ENCODE data around the gene POR.

POR gene

GRCh38 chr7:75950111-75950681 is 35.2 kb downstream of the POR start:
- DNase-seq: peak in 1 of 51 donors; percentile 7

- DNase-seq: peak in 6 of 51 donors; percentile 16 to 52 (median 22)
Observed at GRCh38 chr7:75951506-75951905, 36.6 kb downstream of the POR start.

DNA sequence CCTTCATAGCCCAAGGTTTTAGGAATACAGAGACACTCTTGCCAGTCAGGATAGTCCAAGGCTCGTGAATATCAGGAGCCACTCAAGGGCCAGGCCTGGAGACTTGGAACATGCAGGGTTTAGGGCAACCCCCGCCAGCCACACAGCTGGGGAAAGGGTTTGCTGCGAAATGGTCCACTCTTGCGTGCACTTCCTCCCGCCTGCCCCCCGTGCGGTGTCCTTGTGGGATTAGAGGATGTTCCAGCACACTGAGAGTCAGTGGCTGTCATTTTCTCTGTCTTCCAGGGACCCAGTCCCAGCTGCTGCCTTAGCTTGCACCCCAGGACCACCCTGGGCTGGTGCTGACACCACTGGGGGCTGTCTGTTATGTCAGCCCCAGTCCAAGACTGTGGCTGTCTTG is 38.5 kb downstream of the POR start:
- DNase-seq: no peak

DNA sequence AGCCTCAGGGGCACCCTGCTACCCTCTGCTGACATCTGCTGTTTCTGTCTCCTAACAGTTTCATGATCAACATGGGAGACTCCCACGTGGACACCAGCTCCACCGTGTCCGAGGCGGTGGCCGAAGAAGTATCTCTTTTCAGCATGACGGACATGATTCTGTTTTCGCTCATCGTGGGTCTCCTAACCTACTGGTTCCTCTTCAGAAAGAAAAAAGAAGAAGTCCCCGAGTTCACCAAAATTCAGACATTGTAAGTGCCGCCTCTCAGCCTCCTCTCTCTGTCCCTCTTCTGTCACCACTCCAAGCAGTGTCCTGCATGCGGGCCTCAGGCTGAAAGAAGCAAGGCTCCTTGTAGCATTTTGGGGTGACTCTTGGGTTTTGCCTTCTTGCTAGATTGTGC is 39.0 kb downstream of the POR start:
- DNase-seq: peak in 2 of 51 donors; percentile 16 to 18

GRCh38 chr7:75955331-75955955 is 40.5 kb downstream of the POR start:
- no peak for DNase-seq

- no peak for DNase-seq
Observed at GRCh38 chr7:75957021-75957736, 42.2 kb downstream of the POR start.

- no peak for DNase-seq
Observed at GRCh38 chr7:75958802-75959543, 44.0 kb downstream of the POR start.

- DNase-seq: no peak
Observed at GRCh38 chr7:75960372-75960771, 45.4 kb downstream of the POR start.

DNA sequence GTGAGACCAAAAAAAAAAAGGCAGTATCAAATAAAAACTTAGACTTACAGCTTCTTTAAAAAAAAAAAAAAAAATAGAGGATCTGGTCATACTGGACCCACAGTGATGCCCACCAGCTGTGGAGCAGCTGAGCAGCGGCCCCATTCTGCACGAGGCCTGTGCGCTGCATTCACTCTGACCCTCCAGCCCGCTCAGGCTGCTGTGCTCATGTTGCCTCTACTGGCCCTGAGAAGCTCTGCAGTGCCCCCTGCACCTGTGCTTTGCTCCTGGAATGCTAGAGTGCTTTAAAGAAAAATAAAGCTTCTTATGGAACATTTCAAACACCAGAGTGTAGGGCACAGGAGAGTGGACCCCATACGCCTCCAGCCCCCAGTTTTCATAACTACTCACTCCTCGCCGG is 46.3 kb downstream of the POR start:
- DNase-seq: no peak

GRCh38 chr7:75962607-75963380 is 47.8 kb downstream of the POR start:
- no peak for DNase-seq

DNA sequence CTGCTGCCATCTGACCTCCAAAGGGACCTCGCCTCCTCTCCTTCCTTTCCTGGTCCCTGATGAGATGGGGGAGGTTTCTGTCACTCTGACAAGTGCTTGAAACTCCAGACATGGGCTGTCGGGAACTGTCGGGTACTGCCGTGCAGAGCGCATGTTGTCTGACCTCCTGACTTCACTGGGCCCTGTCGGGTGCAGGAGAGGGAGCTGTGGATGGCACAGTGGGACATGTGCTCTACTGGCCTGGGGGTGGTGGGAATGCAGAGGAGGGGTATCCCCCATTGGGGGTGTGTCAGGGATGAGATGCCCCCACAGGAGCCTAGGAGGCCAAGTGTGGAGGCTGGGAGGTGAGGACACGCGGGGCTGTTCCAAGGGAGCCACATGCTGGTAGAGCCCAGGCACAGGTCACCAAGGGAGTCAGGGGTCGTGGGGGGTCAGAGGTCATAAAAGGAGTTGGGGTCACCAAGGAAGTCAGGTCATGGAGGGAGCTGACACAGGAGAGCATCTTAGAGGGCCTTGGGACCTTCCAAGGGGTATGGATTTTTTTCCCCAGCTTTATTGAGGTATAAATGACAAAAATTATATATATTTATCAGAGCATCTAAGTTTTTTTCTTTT is 48.5 kb downstream of the POR start:
- no peak for DNase-seq

DNA sequence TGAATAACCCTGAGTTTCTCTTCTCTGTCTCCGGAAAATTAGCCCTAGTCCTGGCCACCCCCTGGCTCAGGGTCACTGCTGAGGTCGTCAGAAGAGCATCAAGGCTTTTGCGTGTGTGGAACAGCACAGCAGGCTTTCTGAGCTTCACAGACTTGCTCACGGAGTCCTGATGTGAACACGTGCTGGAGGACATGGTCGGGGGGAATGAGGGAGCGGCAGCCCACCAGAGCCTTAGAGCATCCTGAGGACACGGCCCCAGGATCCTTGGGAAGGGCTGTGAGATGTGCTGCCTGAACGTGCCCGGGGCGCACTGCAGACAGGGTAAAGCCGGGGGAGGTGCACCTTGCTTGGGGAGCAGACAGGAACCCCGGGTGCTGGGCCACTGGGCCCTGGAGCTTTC is 50.7 kb downstream of the POR start:
- DNase-seq: no peak

DNA sequence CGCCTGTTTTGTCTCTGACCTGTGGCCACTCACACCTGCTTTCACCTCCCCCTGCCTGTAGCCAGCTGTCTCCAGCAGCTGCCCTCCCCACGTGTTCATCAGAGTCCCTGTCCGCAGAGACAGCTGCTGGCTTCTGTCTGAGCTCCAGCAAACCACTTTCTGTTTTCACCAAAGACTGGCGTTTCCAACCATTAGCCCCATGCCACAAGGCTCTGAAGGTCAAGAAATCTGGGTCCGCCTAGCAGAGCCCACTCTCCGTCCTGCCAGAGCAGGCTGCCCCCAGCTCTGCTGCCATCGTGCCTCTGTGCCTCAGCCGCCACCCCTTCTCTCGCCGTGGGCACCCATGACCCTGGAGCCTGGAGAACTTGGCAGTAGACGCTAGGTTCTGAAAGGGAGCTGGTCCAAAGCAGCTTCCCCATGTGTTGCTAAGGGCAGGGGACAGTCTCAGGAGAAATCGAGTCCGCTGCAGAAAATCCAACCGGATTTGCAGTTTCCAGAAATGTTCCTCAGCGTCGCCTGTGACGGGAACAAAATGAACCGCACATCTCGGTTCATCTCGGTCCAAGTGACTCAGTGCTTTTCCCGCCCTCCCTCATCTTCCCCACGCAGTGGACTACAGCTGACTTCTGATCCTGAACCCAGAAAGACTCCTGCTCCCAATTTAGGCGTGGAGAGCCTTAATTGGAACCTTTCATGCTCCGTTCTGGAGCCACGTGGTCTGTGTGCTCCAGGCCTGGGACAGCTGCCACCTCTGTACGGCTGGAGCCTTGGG is 51.4 kb downstream of the POR start:
- peak in 26 of 51 donors; percentile 17 to 69 (median 48) for DNase-seq

GRCh38 chr7:75967055-75967454 is 52.1 kb downstream of the POR start:
- DNase-seq: peak in 1 of 51 donors; percentile 55

GRCh38 chr7:75967487-75967997 is 52.6 kb downstream of the POR start:
- peak in 9 of 51 donors; percentile 14 to 55 (median 34) for DNase-seq

DNA sequence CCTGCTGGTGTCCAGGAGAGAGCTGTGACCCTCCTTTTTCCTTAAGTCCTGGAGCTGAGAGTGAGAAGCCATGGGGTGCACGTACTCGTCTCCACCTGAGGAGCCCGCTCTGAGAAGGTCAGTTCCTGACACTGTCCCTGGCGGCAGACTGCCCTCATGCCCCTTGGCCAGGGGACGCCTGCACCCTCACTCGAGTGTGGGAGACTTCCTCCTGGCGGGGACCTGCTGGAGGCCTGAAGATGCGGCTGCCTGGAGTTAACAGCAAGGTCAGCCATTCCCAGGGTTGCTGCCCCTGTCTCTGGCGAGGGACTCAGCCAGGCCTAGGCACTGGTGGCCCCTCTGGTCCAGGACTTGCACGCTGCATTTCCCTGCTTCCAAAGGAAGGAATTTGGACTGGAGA is 53.1 kb downstream of the POR start:
- no peak for DNase-seq

- DNase-seq: peak in 40 of 51 donors; percentile 23 to 87 (median 68)
Observed at GRCh38 chr7:75968561-75969001, 53.6 kb downstream of the POR start.

DNA sequence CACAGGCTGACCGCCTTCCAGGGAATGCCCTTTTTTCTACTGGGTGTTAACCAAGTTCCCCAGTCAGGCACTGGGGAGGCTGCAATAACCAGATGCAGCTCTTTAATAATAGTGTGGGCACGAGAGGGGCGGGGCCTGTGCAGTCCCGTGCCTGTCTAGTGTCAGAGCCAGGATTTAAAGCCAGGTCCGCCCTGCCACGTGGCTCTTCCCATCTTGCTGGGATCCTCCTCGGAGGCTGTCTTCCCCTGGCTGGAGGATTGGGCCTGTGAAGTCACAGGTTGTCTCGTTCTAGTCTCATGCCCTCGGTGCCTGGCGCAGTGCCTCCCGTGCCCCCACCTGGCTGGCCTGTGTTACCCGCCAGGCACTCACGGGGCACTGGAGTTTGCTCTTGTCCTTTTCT is 54.2 kb downstream of the POR start:
- peak in 3 of 51 donors; percentile 38 to 41 (median 41) for DNase-seq

GRCh38 chr7:75969704-75970498 is 54.9 kb downstream of the POR start:
- no peak for DNase-seq
